A549 (cell line): ENCODE results near the gene HSPBAP1.

ENCODE experiments used
- CEBPB ChIP-seq, 2 experiments: fragments of >200 bp in 1 of 2; sonication (Bioruptor Twin) in 1 of 2; formaldehyde crosslinking in 1 of 2; IDR thresholded peaks; 2 replicates each; pipeline ENCODE4 v1.6.1; 2012 to 2016
- CTCF ChIP-seq: fragments of >200 bp; sonication (Bioruptor Twin); formaldehyde crosslinking; IDR thresholded peaks from 3 replicates; pipeline ENCODE4 v1.5.1; 2016
- EP300 ChIP-seq, 2 experiments: fragments of >200 bp; sonication (Bioruptor Twin); formaldehyde crosslinking; IDR thresholded peaks; 2 replicates in 1 of 2; 3 replicates in 1 of 2; pipeline ENCODE4 v1.6.1; 2016 to 2017
- GATA3 ChIP-seq: IDR thresholded peaks from 2 replicates; pipeline ENCODE4 v1.6.1; 2012; ENCODE audit warnings: borderline replicate concordance
- HDAC2 ChIP-seq: fragments of 200-600 bp; sonication (generic); IDR thresholded peaks from 2 replicates; pipeline ENCODE4 v1.6.1; 2016
- MAX ChIP-seq: IDR thresholded peaks from 2 replicates; pipeline ENCODE4 v1.6.1; 2012
- NFE2L2 ChIP-seq: fragments of 150-350 bp; conservative IDR thresholded peaks from 2 replicates; pipeline ENCODE4 v1.6.1; 2014; ENCODE audit warnings: low read length
- POLR2A ChIP-seq: IDR thresholded peaks from 2 replicates; pipeline ENCODE4 v1.6.1; 2012; ENCODE audit warnings: mild to moderate bottlenecking, low read length
- REST ChIP-seq: fragments of 200-600 bp; sonication (generic); IDR thresholded peaks from 2 replicates; pipeline ENCODE4 v1.6.1; 2016; ENCODE audit warnings: antibody characterized with exemption, mild to moderate bottlenecking, moderate library complexity
- SREBF2 ChIP-seq: fragments of 450-650 bp; IDR thresholded peaks from 2 replicates; pipeline ENCODE4 v1.6.1; 2014; ENCODE audit warnings: mild to moderate bottlenecking, moderate library complexity

GRCh38 chr3:122802323-122802722, 8.7 kb upstream of the HSPBAP1 start:
- TF ChIP-seq CTCF, result no peak
- TF ChIP-seq POLR2A, result no peak
- TF ChIP-seq HDAC2, result no peak
- no peak for TF ChIP-seq SREBF2
- no peak for TF ChIP-seq REST
- TF ChIP-seq NFE2L2, result no peak
- TF ChIP-seq EP300 (IDR thresholded peaks at IDR 0.05), result no peak
- no peak for TF ChIP-seq GATA3
- no peak for TF ChIP-seq MAX
- TF ChIP-seq CEBPB (IDR thresholded peaks at IDR 0.05), result no peak
